Glutamatergic neuron (in vitro differentiated cells): ENCODE data around the gene CAPN12. TPM values are rescaled to one million over a fixed set of nuclear protein-coding genes. Genes with fewer than 3 reads are reported as not detected.

Experiments used
- DNase-seq: peaks from one replicate; pipeline ENCODE4 v3.0.0; 2022
- H3K27ac Mint-ChIP-seq: one replicate; pipeline ENCODE4 v1.8.0; 2020; ENCODE audit warnings: mild to moderate bottlenecking, mixed read lengths, inconsistent platforms; ENCODE audit not compliant: unreplicated experiment
- H3K27me3 Mint-ChIP-seq: one replicate; pipeline ENCODE4 v1.8.0; 2020; ENCODE audit warnings: mild to moderate bottlenecking, moderate library complexity, mixed read lengths, inconsistent platforms; ENCODE audit not compliant: unreplicated experiment
- H3K36me3 Mint-ChIP-seq: one replicate; pipeline ENCODE4 v1.8.0; 2020; ENCODE audit warnings: mild to moderate bottlenecking, mixed read lengths, inconsistent platforms; ENCODE audit not compliant: unreplicated experiment
- H3K4me1 Mint-ChIP-seq: one replicate; pipeline ENCODE4 v1.8.0; 2020; ENCODE audit warnings: mild to moderate bottlenecking, low read depth, mixed read lengths, inconsistent platforms; ENCODE audit not compliant: unreplicated experiment
- H3K4me3 Mint-ChIP-seq: one replicate; pipeline ENCODE4 v1.8.0; 2020; ENCODE audit warnings: mild to moderate bottlenecking, mixed read lengths, inconsistent platforms; ENCODE audit not compliant: unreplicated experiment
- H3K9me3 Mint-ChIP-seq: one replicate; pipeline ENCODE4 v1.8.0; 2020; ENCODE audit warnings: mild to moderate bottlenecking, moderate library complexity, mixed read lengths, inconsistent platforms; ENCODE audit not compliant: unreplicated experiment
- CTCF ChIP-seq: fragments of 200-600 bp; sonication (generic); IDR thresholded peaks from one replicate; pipeline ENCODE4 v1.5.0; 2021; ENCODE audit not compliant: partially characterized antibody, unreplicated experiment
- total RNA-seq: library from RNA; stranded (reverse); fragmentation: NEBNext Ultra II Directional; extraction: Animal tissue kit (Norgen Biotek cat#: 25700); gene quantifications from one replicate; pipeline ENCODE4 v1.2.1, GENCODE V29; 2021; ENCODE audit not compliant: unreplicated experiment

Gene CAPN12
- total RNA-seq, 1 donor from 2014 or later, result 4.8 TPM

DNA sequence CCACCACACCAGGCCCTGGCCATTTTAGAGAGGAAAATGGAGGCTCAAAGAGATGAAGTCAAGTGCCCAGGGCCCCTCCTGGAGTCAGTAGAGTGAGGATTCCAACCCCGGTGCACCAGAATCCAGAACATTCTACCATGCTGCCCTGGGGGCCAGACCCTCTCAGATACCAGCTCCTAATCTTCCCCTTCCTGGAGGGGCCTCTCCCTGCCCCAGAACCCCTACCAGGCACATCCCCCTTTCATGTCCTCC is 11.1 kb downstream of the CAPN12 start:
- Mint-ChIP-seq H3K27me3 (peaks cover 19% of the 10 kb centered on the region), H3K9me3 (peaks cover 12% of the 10 kb centered on the region), H3K4me1 (peaks cover 14% of the 10 kb centered on the region), H3K27ac (no peak overlapping the region), H3K4me3 (no peak overlapping the region), H3K36me3 (no peaks in the 10 kb centered on the region)
- DNase-seq, result no peak
- TF ChIP-seq CTCF, result no peak

DNA sequence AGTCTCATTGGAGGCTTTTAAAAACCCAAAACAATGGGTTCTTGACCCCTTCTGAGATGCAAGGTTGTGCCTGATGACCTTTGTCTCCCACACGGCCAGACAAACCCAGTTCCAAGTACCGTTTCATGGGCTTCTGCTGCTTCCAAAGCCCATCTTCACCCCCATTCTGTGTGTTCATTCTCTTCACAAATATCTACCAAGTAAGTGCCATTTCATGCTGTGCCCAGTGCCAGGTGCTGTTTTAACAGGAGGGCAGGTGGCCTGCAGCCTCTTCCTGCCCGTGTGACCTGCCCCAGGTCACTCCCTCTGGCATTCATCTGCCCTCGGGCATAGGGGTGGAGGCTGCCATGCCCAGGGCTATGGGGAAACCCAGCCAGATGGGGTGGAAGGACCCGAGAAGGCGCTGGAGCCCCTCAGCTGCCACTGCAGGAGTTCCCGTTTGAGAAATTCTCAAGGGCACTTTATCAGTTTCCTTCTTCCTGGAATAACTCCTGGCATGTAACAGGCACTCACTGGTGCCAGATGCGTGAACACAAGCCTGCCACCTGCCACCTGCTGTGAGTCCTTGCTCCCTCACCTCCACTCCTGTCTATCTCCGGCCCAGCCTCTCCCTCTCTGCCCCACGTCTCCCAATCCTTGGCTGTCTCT is 12.5 kb downstream of the CAPN12 start:
- peak; percentile 13 for DNase-seq
- Mint-ChIP-seq H3K9me3 (peaks cover 9% of the 10 kb centered on the region), H3K27me3 (peaks cover 15% of the 10 kb centered on the region), H3K36me3 (no peaks in the 10 kb centered on the region), H3K27ac (peak overlapping the region; percentile 71), H3K4me3 (no peak overlapping the region), H3K4me1 (peaks cover 14% of the 10 kb centered on the region)
- TF ChIP-seq CTCF, result no peak

GRCh38 chr19:38730731-38731589 is 13.3 kb downstream of the CAPN12 start:
- no peak for DNase-seq
- Mint-ChIP-seq H3K27me3 (peaks cover 17% of the 10 kb centered on the region), H3K4me1 (peaks cover 14% of the 10 kb centered on the region), H3K27ac (peak overlapping the region; percentile 71), H3K36me3 (no peaks in the 10 kb centered on the region), H3K9me3 (peaks cover 9% of the 10 kb centered on the region), H3K4me3 (no peak overlapping the region)
- no peak for TF ChIP-seq CTCF

- Mint-ChIP-seq H3K27me3 (peaks cover 17% of the 10 kb centered on the region), H3K4me1 (peaks cover 14% of the 10 kb centered on the region), H3K36me3 (no peaks in the 10 kb centered on the region), H3K27ac (peak overlapping the region; percentile 21), H3K9me3 (peaks cover 9% of the 10 kb centered on the region), H3K4me3 (no peak overlapping the region)
- TF ChIP-seq CTCF, result no peak
- no peak for DNase-seq
These were observed 13.9 kb downstream of the CAPN12 start for GRCh38 chr19:38730470-38730730.
